HepG2 (cell line): ENCODE measurements around the gene ATRIP. TPM values are rescaled to one million over a fixed set of nuclear protein-coding genes. Genes with fewer than 3 reads are reported as not detected.

ENCODE experiments used
- ATF1 ChIP-seq: IDR thresholded peaks from 2 replicates; pipeline ENCODE4 v1.6.1; 2016; ENCODE audit warnings: mild to moderate bottlenecking, control low read depth
- EEA1 ChIP-seq: sonication (generic); formaldehyde crosslinking; IDR thresholded peaks from 2 replicates; pipeline ENCODE4 v1.5.1; 2020; ENCODE audit warnings: mild to moderate bottlenecking, missing genetic modification reagents, borderline replicate concordance
- FOXK1 ChIP-seq: sonication (generic); formaldehyde crosslinking; IDR thresholded peaks from 2 replicates; pipeline ENCODE4 v1.4.0; 2020; ENCODE audit warnings: low read depth, missing genetic modification reagents, borderline replicate concordance
- FOXO1 ChIP-seq: sonication (generic); formaldehyde crosslinking; IDR thresholded peaks from 2 replicates; pipeline ENCODE4 v1.4.0; 2020; ENCODE audit warnings: missing genetic modification reagents
- MED8 ChIP-seq: sonication (generic); formaldehyde crosslinking; IDR thresholded peaks from 2 replicates; pipeline ENCODE4 v1.8.1; 2023; ENCODE audit warnings: mild to moderate bottlenecking, missing genetic modification reagents; ENCODE audit not compliant: insufficient replicate concordance
- SRSF4 ChIP-seq: fragments of 200-400 bp; formaldehyde crosslinking; IDR thresholded peaks from one replicate; pipeline ENCODE4 v1.6.1; 2018; ENCODE audit warnings: mild to moderate bottlenecking, low read depth, low read length, moderate library complexity; ENCODE audit not compliant: poor library complexity, severe bottlenecking
- TBL1XR1 ChIP-seq: fragments of 150-350 bp; IDR thresholded peaks from 2 replicates; pipeline ENCODE4 v1.6.1; 2014; ENCODE audit warnings: borderline replicate concordance, low read length; ENCODE audit not compliant: partially characterized antibody
- THRA ChIP-seq: sonication (generic); formaldehyde crosslinking; IDR thresholded peaks from 2 replicates; pipeline ENCODE4 v1.4.0; 2020; ENCODE audit warnings: missing genetic modification reagents, borderline replicate concordance
- ZNF143 ChIP-seq: sonication (generic); formaldehyde crosslinking; IDR thresholded peaks from 2 replicates; pipeline ENCODE4 v1.4.0; 2020; ENCODE audit warnings: missing genetic modification reagents
- ZNF30 ChIP-seq: sonication (generic); formaldehyde crosslinking; IDR thresholded peaks from 2 replicates; pipeline ENCODE4 v1.5.0; 2020; ENCODE audit warnings: mild to moderate bottlenecking, missing genetic modification reagents
- ZNF510 ChIP-seq: sonication (generic); formaldehyde crosslinking; IDR thresholded peaks from 2 replicates; pipeline ENCODE4 v1.4.0; 2020; ENCODE audit warnings: low read depth, mild to moderate bottlenecking, missing genetic modification reagents
- ZNF547 ChIP-seq: sonication (generic); formaldehyde crosslinking; IDR thresholded peaks from 2 replicates; pipeline ENCODE4 v1.5.1; 2020; ENCODE audit warnings: mild to moderate bottlenecking, missing genetic modification reagents
- ZNF556 ChIP-seq: sonication (generic); formaldehyde crosslinking; IDR thresholded peaks from 2 replicates; pipeline ENCODE4 v1.4.0; 2020; ENCODE audit warnings: mild to moderate bottlenecking, missing genetic modification reagents, borderline replicate concordance
- ZNF614 ChIP-seq: IDR thresholded peaks from 2 replicates; pipeline ENCODE4 v1.6.1; 2018; ENCODE audit warnings: missing biosample characterization, missing genetic modification reagents, inconsistent platforms, borderline replicate concordance
- ZNF724P ChIP-seq: sonication (generic); formaldehyde crosslinking; IDR thresholded peaks from 2 replicates; pipeline ENCODE4 v1.8.0; 2022; ENCODE audit warnings: missing genetic modification reagents, borderline replicate concordance
- ZSCAN5A ChIP-seq: sonication (generic); formaldehyde crosslinking; IDR thresholded peaks from 2 replicates; pipeline ENCODE4 v1.8.0; 2022; ENCODE audit warnings: mild to moderate bottlenecking, missing genetic modification reagents, borderline replicate concordance
- polyA plus RNA-seq, 8 experiments: library from polyadenylated mRNA; depleted of rRNA in 3 of 8; stranded (reverse) in 7 of 8; unstranded in 1 of 8; fragments of >200 nt; fragmentation: Illumina TruSeq in 4 of 8; extraction: Trizol in 4 of 8; gene quantifications; 2 replicates each; pipeline versions ENCODE4 v1.2.1 to v1.2.3, GENCODE V29; 2011 to 2016; ENCODE audit warnings: low read depth in 4 of 8, missing spikeins in 1 of 8, mixed read lengths in 1 of 8; ENCODE audit not compliant: insufficient read depth in 1 of 8
- total RNA-seq, 5 experiments: library from RNA; depleted of rRNA; stranded (reverse); fragments of >200 nt; fragmentation: Illumina TruSeq; extraction: Trizol; gene quantifications; 2 replicates each; pipeline ENCODE4 v1.2.3, GENCODE V29; 2016; ENCODE audit warnings: low read depth in 1 of 5
- TF ChIP-seq, protein P1 (sequence below): IDR thresholded peaks from 2 replicates; pipeline ENCODE4 v1.6.1; 2016; ENCODE audit warnings: missing compliant biosample characterization, missing genetic modification reagents, borderline replicate concordance
- TF ChIP-seq, protein P2 (sequence below): sonication (generic); formaldehyde crosslinking; IDR thresholded peaks from 2 replicates; pipeline ENCODE4 v1.4.0; 2020; ENCODE audit warnings: missing genetic modification reagents; ENCODE audit errors: not compliant biosample characterization

Gene ATRIP
- total and polyA plus RNA-seq, 2 of the 13 experiments (the other 11 are each of a cell fraction or from before 2014, with no cell fraction given): 5.1 to 12.5 TPM

- no peak for TF ChIP-seq ZNF556 (CRISPR knock-in tag)
- TF ChIP-seq FOXK1 (CRISPR knock-in tag): no peak
- TF ChIP-seq ZNF510 (CRISPR knock-in tag): no peak
- 0 out of 2 replicates have a peak, but pooled peaks have one; percentile 14 for TF ChIP-seq EEA1
- no peak for TF ChIP-seq ZNF614 (CRISPR knock-in tag)
- TF ChIP-seq ZSCAN5A (CRISPR knock-in tag): no peak
- TF ChIP-seq ZNF143 (CRISPR knock-in tag): peak; percentile 45; the same call in 1 of the 2 replicates
- no peak for TF ChIP-seq ZNF724P
- TF ChIP-seq ATF1: no peak
- no peak for TF ChIP-seq MED8
- TF ChIP-seq, protein P1, sequence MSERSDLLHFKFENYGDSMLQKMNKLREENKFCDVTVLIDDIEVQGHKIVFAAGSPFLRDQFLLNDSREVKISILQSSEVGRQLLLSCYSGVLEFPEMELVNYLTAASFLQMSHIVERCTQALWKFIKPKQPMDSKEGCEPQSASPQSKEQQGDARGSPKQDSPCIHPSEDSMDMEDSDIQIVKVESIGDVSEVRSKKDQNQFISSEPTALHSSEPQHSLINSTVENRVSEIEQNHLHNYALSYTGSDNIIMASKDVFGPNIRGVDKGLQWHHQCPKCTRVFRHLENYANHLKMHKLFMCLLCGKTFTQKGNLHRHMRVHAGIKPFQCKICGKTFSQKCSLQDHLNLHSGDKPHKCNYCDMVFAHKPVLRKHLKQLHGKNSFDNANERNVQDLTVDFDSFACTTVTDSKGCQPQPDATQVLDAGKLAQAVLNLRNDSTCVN (CRISPR knock-in tag): no peak
- TF ChIP-seq, protein P2, sequence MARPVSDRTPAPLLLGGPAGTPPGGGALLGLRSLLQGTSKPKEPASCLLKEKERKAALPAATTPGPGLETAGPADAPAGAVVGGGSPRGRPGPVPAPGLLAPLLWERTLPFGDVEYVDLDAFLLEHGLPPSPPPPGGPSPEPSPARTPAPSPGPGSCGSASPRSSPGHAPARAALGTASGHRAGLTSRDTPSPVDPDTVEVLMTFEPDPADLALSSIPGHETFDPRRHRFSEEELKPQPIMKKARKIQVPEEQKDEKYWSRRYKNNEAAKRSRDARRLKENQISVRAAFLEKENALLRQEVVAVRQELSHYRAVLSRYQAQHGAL (CRISPR knock-in tag): no peak
- no peak for TF ChIP-seq ZNF547 (CRISPR knock-in tag)
- peak; percentile 87; the same call in 1 of the 2 replicates for TF ChIP-seq THRA
- TF ChIP-seq SRSF4: no peak
- no peak for TF ChIP-seq ZNF30
- TF ChIP-seq TBL1XR1: no peak
- no peak; the same call in none of the 2 replicates for TF ChIP-seq FOXO1 (CRISPR knock-in tag)
Measured at GRCh38 chr3:48428572-48429316, 17.8 kb upstream of the ATRIP start (continued).
